Effector CD8-positive, alpha-beta T cell (primary cell): ENCODE results near the gene TRIB2.

ENCODE experiments used
- DNase-seq: peaks from one replicate; lab custom pipeline; 2025; lab: John Stamatoyannopoulos, UW

Gene TRIB2

DNA sequence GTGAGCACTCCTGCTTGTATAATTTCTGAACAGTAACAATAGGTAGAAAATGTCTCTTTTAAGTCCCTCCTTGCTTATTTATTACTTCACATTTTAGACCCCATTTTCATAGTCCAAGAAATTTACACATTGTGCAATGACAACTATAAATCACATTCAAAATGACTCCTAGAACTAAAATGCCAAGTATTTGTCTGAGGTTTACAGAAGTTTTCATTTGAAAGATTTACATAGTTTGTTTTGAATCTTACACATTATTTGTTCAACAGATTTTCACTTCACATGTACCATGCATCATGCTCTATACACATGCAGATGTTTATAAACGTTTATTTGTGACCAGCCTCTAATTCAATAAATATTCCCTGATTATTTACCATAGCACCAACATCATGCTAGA is 15.7 kb upstream of the TRIB2 start:
- DNase-seq, result no peak

GRCh38 chr2:12701786-12702167 is 15.0 kb upstream of the TRIB2 start:
- DNase-seq, result no peak

DNA sequence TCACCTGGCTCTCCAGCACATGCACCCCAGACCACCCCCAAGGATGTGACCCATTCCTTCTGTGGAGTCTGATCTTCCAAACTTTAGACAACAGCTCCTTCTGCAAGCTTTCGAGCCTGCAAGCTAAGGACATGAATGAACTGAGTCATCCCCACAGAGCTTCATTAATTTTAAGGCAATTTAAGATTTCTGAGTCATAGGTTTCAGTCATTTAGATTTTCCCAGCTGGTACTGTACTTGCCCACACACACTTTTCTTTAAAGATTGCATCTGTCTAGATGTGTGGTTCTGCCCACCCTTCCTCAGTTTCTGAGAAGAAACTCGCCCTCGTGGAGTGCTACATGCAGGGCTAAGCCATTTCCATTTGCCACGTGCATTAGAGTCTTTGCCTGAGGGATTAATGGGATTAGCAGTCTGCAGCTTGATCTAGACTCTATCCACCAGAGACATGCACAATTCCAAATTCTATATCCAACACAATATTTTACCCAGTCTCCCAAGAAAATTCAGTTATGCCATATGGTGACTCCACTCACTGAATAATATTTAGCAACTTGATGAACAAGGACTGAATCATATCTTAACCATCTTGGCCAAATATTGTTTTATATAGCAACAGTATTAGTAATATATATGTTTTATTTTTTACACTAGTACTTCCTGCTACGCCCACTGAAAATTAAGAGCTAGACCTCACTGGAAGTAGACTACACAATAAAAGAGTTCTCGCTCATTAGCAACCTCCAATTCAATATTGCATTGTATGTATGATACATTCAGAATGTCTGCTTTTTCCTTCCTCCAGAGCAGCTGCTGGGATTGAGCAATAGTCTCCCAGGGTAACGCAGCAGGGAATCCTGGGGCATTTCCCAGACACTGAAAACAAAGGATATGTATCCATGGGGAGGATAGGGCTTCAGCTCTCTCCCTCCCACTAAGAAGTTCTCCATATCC is 14.3 kb upstream of the TRIB2 start:
- no peak for DNase-seq

GRCh38 chr2:12704378-12704777 is 12.4 kb upstream of the TRIB2 start:
- no peak for DNase-seq

DNA sequence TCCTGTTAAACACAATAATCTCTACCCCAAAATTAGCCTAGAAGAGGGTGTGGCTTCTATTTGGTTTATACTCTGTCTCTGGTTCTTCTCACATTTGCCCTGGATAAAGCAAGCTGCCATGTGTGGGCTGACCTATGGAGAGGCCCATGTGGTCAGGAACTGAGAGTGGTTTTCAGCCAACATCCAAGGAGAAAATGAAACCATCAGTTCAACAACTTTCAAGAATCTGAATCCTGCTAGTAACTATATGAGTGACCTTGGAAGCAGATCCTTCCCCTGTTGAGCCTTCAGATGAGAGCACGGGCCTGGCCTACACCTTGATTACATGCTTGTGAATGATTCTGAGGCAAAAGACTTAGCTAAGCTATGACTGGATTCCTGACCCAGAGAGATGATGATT is 11.5 kb upstream of the TRIB2 start:
- no peak for DNase-seq

DNA sequence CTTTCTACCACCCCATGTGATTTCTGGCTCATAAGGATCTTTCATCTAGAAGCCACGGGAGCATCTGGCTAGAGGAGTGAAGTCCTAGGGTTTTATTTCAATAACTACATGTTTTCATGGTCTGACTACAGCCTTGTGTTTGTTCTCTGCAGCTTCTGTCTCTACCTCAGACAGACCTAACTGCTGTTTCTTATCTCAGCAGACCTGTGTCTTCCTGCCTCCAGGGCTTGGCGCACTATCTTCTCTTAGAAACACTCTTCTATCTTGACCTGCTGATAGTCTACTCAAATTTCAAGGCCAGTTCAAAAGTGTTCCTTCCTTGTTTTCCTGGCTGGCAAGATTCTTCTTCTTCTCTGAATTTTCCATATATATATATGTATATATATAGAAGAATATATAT is 11.0 kb upstream of the TRIB2 start:
- no peak for DNase-seq

GRCh38 chr2:12708508-12709206 is 8.1 kb upstream of the TRIB2 start:
- DNase-seq, result no peak

DNA sequence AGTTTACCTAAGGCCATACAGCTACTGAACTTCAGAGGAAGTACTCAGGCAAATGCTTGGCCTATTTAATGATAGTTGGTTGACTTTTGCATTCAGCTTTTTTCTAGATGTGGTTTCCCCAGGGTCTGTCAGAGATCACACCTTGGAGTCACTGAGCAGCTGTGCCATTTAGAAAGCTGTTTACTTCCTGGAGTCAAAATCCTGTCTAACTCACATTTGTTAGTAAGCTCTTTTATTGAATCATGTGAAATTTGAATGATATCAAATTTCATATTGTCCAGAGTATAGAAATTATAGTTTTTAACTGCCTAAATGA is 7.6 kb upstream of the TRIB2 start:
- DNase-seq, result no peak

DNA sequence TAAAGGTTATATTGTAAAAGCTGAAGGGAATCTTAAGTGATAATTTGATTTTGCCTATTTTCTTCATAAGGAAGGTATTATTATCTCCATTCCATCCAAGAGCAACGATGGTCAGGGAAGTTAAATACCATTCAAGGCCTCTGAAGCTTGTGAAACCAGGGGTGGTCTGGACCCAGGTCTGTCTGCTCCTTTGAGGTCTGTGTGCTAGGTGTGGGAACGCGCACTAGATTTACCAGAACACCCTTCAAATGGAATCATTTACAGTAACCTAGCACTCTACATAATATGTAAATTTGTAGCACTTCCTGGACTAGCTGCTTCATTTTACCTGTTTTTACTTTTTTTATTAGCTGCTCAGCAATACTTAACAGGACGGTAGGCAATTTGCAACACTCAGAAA is 6.4 kb upstream of the TRIB2 start:
- no peak for DNase-seq

DNA sequence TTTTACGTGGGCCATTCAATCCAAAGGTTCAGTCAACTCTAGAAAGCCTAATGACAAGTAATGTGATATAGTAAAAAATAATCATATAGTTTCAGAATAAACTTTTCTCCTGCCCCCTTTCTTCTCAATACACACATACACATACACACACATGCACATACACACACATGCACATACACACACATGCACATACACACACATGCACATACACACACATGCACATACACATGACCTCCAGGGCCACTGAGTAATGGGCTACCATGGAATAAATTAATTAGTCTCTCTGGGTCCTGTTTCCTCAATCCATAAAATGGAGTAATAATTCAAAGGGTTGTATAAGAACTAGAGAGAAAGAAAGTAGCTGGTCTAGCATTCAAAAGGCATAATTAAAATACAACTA is 5.4 kb upstream of the TRIB2 start:
- no peak for DNase-seq

- no peak for DNase-seq
These were observed 3.9 kb upstream of the TRIB2 start for GRCh38 chr2:12712881-12713280.

GRCh38 chr2:12714391-12715221 is 2.1 kb upstream of the TRIB2 start:
- DNase-seq, result no peak

DNA sequence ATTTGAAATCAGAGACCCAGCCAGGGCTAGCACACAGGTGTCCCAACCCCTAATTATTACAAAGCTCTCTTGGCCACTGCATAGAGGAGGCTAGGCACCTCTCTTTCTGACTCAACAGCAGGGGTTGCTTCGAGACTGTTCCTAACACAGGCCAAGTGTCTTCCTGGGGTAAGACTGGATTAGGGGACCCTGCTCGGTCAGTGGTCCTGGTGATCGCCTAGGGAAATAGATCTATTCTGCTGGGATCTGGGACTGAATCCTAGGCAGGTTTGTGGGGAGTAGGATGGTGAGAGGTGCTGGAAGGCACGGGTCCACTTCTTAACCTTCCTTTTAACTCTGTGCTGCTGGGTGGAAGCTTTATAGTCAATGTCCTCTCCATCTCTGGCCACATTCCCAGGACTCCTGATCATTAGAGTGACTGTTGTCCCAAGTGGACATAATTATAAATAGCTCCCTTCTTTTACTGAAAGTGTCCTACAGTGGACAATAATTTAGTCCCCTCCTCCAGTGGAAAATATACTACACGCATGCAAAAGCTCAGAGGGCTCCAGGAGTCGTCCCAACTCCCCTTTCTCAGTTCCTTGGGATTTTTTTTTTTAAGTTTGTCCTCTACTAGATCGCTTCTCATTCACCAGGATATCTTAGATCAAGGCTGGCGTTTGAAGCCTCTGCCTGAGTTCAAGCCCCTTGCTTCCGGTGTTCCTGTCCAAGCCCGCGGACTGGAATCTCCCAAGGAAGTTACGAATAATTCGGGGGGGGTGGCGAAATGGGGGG is 1.3 kb upstream of the TRIB2 start:
- DNase-seq, result no peak

DNA sequence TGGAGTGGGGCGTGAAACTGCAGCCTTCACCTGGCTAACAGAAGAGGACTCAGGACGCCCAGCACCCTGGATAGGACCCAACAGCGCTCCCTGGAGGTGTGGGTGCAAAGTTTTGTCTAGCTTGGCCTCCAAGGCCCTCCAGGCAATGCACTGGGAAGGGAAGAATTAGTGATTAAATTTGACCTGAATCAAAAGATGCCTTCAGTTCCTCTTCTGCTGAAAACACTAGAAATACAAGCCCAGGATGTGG is 779 bp upstream of the TRIB2 start:
- DNase-seq, result peak; percentile 70

DNA sequence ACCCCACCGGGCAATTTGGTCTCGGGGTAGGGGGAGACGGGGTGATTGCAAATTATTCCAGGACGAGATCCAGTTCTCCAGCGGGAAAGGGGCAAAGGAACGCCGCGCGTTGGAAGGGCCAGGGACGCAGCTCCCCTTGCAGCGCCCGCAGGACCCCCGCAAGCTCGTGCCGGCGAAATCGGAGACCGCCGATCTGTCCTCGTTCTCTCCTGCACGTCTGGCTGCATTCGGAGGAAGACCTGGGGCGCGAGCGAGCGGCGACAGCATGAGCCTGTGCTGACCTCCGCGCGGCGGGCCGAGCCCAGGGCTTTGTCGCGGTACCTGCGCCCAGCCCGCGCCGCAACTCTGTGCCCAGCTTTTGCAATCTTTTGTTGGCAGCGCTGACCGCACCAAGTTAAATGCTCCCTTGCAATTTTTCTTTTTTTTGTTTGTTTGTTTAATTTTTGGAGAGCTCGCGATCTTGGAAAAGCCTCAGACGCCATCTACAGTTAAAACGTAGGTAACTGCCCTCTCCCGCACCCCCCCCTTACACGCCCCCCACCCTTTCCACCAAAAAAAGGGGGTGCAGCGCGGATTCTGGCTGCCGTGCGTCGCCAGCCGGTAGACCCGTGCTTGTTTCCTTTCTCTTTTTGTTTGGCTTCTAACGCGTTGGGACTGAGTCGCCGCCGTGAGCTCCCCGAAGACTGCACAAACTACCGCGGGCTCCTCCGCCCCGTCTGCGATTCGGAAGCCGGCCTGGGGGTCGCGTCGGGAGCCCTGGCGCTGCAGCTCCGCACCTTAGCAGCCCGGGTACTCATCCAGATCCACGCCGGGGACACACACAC is 667 bp downstream of the TRIB2 start:
- DNase-seq, result peak; percentile 49

GRCh38 chr2:12718015-12718671 is 1.4 kb downstream of the TRIB2 start:
- DNase-seq, result no peak

DNA sequence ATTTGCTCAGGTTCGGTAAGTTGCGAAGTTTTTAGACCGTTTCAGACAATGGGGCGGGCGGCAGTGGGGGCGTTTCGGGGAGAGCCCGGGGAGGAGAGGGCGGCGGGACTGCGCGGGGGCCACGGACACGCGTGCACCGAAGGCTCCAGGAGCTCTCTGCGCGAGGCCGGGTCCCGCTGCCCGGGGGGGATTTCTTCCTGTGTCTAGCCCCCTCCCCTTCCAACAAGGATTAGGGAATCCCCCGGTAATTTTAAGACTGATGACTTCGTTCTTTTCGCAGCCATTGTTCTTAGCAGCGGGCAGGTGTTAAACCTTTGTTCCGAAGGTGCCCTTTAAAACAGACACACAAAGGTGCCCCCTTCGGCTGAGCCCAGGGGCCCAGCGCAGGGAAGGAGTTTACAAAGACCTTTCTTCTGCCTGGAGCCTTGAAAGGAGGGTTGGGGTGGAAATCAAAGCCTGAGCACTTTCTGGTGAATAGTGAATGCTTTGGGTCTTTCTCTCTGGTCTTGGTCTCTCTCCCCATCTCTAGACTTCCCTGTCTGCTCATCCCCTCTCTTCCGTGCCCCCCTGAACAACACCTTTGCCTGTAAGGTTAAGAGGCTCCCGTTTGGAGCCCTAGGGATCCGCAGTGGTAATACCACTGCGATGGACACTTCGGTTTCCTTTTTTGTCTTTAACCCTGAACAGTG is 2.1 kb downstream of the TRIB2 start:
- peak; percentile 9 for DNase-seq

DNA sequence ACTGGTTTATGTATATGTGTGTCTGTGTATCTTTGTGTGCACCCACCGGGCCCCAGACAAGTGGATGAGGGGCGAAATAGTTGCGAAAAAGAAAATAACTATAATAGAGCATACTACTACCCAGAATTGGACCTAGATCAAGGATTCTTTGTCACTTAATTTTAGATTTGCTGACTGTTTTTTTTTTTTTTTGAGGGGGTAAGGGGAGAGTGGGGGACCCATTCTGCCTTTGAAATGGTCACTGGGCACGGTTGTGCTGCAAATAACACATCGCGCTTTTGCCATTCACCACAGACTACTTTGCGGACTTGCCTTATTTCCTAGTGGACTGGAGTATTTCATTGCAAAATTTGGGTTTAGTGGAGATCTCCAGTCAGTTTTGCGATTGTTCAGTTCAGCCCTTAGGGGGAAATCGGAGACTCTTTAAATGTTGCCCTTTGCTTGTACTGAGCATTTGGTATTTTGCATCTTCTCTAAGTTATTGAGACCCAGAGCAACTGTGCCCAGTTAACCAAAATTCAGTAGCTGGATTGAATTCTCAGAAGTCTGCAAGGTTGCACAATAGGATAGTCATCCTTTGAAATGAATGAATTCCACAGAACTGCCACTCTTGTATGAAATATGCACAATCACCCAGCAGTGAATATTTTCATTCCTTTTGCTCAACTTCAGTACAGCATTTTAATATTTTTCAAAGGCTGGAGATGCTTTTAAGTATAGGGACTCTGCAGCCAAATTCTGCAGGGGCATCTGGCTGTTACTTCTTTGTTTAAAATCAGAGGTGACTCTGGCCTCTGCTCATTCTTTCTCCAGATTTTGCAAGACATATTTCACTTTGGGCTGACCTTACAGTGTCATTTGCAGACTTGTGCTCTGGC is 2.9 kb downstream of the TRIB2 start:
- DNase-seq, result no peak

DNA sequence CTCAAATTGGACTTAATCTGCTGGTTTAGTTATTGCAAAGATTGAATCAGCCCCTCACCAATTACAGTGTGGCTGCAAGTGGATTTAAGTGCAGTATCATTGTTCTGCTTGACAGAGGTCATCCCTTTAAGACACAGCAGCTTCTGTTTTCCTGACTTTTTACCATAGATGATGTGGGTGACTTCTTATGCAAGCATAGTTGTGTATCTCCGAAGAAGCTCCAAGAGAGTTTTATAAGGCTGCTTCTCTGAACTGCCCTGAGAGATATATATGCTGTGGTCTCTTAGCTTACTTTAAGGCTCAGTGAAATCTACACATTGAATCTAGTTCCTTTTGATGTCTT is 3.5 kb downstream of the TRIB2 start:
- DNase-seq, result no peak
